HepG2 (cell line): ENCODE results near the gene R3HDM1. TPM values are rescaled to one million over a fixed set of nuclear protein-coding genes. Genes with fewer than 3 reads are reported as not detected.
A peak's percentile ranks its signal among the peaks of the same experiment; 100 is the strongest.

ENCODE experiments used
- ATAC-seq: fragments of 200-7000 bp; cut with Tn5 transposase; 3 replicates; pipeline ENCODE4 v1.9.1; 2020; ENCODE audit warnings: mild to moderate bottlenecking, moderate library complexity
- BruUV-seq: library from RNA; stranded (reverse); fragments of 400-500 nt; replicated peaks from 2 replicates; lab custom pipeline; 2021; lab: Mats Ljungman, UMichigan
- CTCF ChIA-PET: fragments of 300-600 bp; formaldehyde crosslinking; extraction: SDS; loops from one replicate; lab custom pipeline; 2021; ENCODE audit warnings: low total read pairs, inconsistent platforms, low intra/inter-chr PET ratio; lab: Yijun Ruan, JAX
- POLR2A ChIA-PET: fragments of 350-600 bp; sonication (Branson Sonifier 250); formaldehyde crosslinking; loops from one replicate; lab custom pipeline; 2020; ENCODE audit warnings: antibody characterized with exemption, inconsistent platforms; lab: Yijun Ruan, JAX
- DNase-seq: peaks from one replicate; pipeline ENCODE4 v3.0.0-alpha.2; 2015; ENCODE audit warnings: low spot score
- FAIRE-seq: peaks from 3 replicates; lab custom pipeline; 2011; peaks lifted over from hg19 to GRCh38; lab: Jason Lieb, UNC
- H2AFZ ChIP-seq: one replicate; pipeline ENCODE4 v1.6.1; 2011; ENCODE audit warnings: low read length, inconsistent platforms
- H3K27ac ChIP-seq: fragments of 300-600 bp; 3 replicates; pipeline ENCODE4 v1.8.0; 2011; ENCODE audit warnings: mixed run types, mild to moderate bottlenecking, mixed read lengths, low read length, inconsistent platforms; ENCODE audit not compliant: insufficient read depth; ENCODE audit errors: extremely low read length
- H3K27me3 ChIP-seq, 2 experiments: fragments of 200-600 bp in 1 of 2; 2 replicates in 1 of 2; 3 replicates in 1 of 2; pipeline versions ENCODE4 v1.6.0 to v1.8.0; 2011; ENCODE audit warnings: low read length in 2 of 2, mild to moderate bottlenecking in 2 of 2, moderate library complexity in 2 of 2, inconsistent platforms in 1 of 2; ENCODE audit not compliant: insufficient read depth in 2 of 2, control insufficient read depth in 1 of 2
- H3K36me3 ChIP-seq, 2 experiments: fragments of 200-600 bp in 1 of 2; replicated peaks in 1 of 2; 2 replicates in 1 of 2; 3 replicates in 1 of 2; pipeline versions ENCODE4 v1.5.1 to v1.8.0; 2011; ENCODE audit warnings: low read length in 2 of 2, inconsistent platforms in 1 of 2; ENCODE audit not compliant: insufficient read depth in 2 of 2, control insufficient read depth in 1 of 2
- H3K4me1 ChIP-seq: 2 replicates; pipeline ENCODE4 v1.5.1; 2012; ENCODE audit warnings: low read length, inconsistent platforms; ENCODE audit not compliant: insufficient read depth
- H3K4me2 ChIP-seq: 2 replicates; pipeline ENCODE4 v1.6.0; 2011; ENCODE audit warnings: low read depth, low read length, inconsistent platforms
- H3K4me3 ChIP-seq, 3 experiments: fragments of 200-600 bp in 1 of 3; sonication (generic), shearing (Covaris generic) in 1 of 3; replicated peaks in 1 of 3; 2 replicates each; pipeline ENCODE4 v1.5.1; 2011 to 2016; ENCODE audit warnings: low read length in 3 of 3, inconsistent platforms in 2 of 3, low read depth in 2 of 3, mild to moderate bottlenecking in 2 of 3, control low read depth in 1 of 3, mixed read lengths in 1 of 3; ENCODE audit not compliant: insufficient read depth in 1 of 3
- H3K79me2 ChIP-seq: one replicate; pipeline ENCODE4 v1.6.1; 2011; ENCODE audit warnings: low read length, inconsistent platforms; ENCODE audit not compliant: insufficient read depth
- H3K9ac ChIP-seq: 2 replicates; pipeline ENCODE4 v1.6.0; 2011; ENCODE audit warnings: mild to moderate bottlenecking, low read depth, low read length, inconsistent platforms; ENCODE audit not compliant: insufficient read depth
- H3K9me3 ChIP-seq: 2 replicates; pipeline ENCODE4 v1.5.1; 2012; ENCODE audit warnings: mild to moderate bottlenecking, low read length
- H4K20me1 ChIP-seq: 2 replicates; pipeline ENCODE4 v1.6.0; 2011; ENCODE audit warnings: inconsistent platforms, mild to moderate bottlenecking, low read length, moderate library complexity; ENCODE audit not compliant: insufficient read depth
- E2F1 ChIP-seq: sonication (generic); formaldehyde crosslinking; IDR thresholded peaks from 2 replicates; pipeline ENCODE4 v1.5.0; 2020; ENCODE audit warnings: missing genetic modification reagents
- FOXA1 ChIP-seq, 2 experiments: fragments of 450-650 bp in 1 of 2; sonication (generic) in 1 of 2; formaldehyde crosslinking in 1 of 2; IDR thresholded peaks; 2 replicates each; pipeline versions ENCODE4 v1.4.0 to v1.6.1; 2016 to 2020; ENCODE audit warnings: missing genetic modification reagents in 1 of 2
- FOXP1 ChIP-seq, 2 experiments: fragments of 450-650 bp in 1 of 2; IDR thresholded peaks; 2 replicates each; pipeline ENCODE4 v1.6.1; 2017 to 2018; ENCODE audit warnings: antibody characterized with exemption in 1 of 2
- HOMEZ ChIP-seq: IDR thresholded peaks from 2 replicates; pipeline ENCODE4 v1.6.1; 2016; ENCODE audit warnings: low read depth
- JUND ChIP-seq: sonication (generic); formaldehyde crosslinking; IDR thresholded peaks from 2 replicates; pipeline ENCODE4 v1.8.0; 2022; ENCODE audit warnings: mild to moderate bottlenecking, missing genetic modification reagents
- MAFF ChIP-seq: IDR thresholded peaks from 2 replicates; pipeline ENCODE4 v1.6.1; 2011; ENCODE audit warnings: low read depth, low read length, improper control_type of control experiment
- NBN ChIP-seq: fragments of 450-650 bp; conservative IDR thresholded peaks from 2 replicates; pipeline ENCODE4 v1.6.1; 2017
- NFE2 ChIP-seq: sonication (generic); formaldehyde crosslinking; IDR thresholded peaks from 2 replicates; pipeline ENCODE4 v1.4.0; 2020; ENCODE audit warnings: missing genetic modification reagents
- RFX1 ChIP-seq: fragments of 450-650 bp; IDR thresholded peaks from 2 replicates; pipeline ENCODE4 v1.6.1; 2017
- TRAFD1 ChIP-seq: sonication (generic); formaldehyde crosslinking; IDR thresholded peaks from 2 replicates; pipeline ENCODE4 v1.5.1; 2020; ENCODE audit warnings: missing genetic modification reagents, mild to moderate bottlenecking, borderline replicate concordance
- ZHX2 ChIP-seq, 2 experiments: sonication (generic) in 1 of 2; formaldehyde crosslinking in 1 of 2; IDR thresholded peaks; 2 replicates each; pipeline versions ENCODE4 v1.6.1 to v1.9.0; 2014 to 2022; ENCODE audit warnings: antibody characterized with exemption in 1 of 2, borderline replicate concordance in 1 of 2, inconsistent platforms in 1 of 2, low read depth in 1 of 2, missing genetic modification reagents in 1 of 2
- ZNF564 ChIP-seq: sonication (generic); formaldehyde crosslinking; IDR thresholded peaks from 2 replicates; pipeline ENCODE4 v1.8.1; 2023; ENCODE audit warnings: mild to moderate bottlenecking, missing genetic modification reagents
- ZNF644 ChIP-seq: IDR thresholded peaks from 2 replicates; pipeline ENCODE4 v1.6.1; 2016; ENCODE audit warnings: low read depth
- WGBS: methylation state at CpG from one replicate; pipeline ENCODE4 v1.1.6; 2017; ENCODE audit warnings: low lambda C conversion rate; 5-methylcytosine and 5-hydroxymethylcytosine counted together
- in situ Hi-C: cut with HindIII; loops from 2 replicates; pipeline ENCODE4 v1.10.0; 2017; ENCODE audit warnings: low pct_unique_long_range_greater_than_20kb; ENCODE audit not compliant: extremely low pct_ligation_motif_present
- intact Hi-C: fragments of 100-400 bp; cut with micrococcal nuclease; formaldehyde crosslinking; loops from one replicate; pipeline ENCODE4 v1.10.0; 2022; ENCODE audit not compliant: unreplicated experiment
- polyA plus RNA-seq, 8 experiments: library from polyadenylated mRNA; depleted of rRNA in 3 of 8; stranded (reverse) in 7 of 8; unstranded in 1 of 8; fragments of >200 nt; fragmentation: Illumina TruSeq in 4 of 8; extraction: Trizol in 4 of 8; gene quantifications; 2 replicates each; pipeline versions ENCODE4 v1.2.1 to v1.2.3, GENCODE V29; 2011 to 2016; ENCODE audit warnings: low read depth in 4 of 8, missing spikeins in 1 of 8, mixed read lengths in 1 of 8; ENCODE audit not compliant: insufficient read depth in 1 of 8
- total RNA-seq, 5 experiments: library from RNA; depleted of rRNA; stranded (reverse); fragments of >200 nt; fragmentation: Illumina TruSeq; extraction: Trizol; gene quantifications; 2 replicates each; pipeline ENCODE4 v1.2.3, GENCODE V29; 2016; ENCODE audit warnings: low read depth in 1 of 5

The R3HDM1 gene
- total and polyA plus RNA-seq, 2 of the 13 experiments (the other 11 are each of a cell fraction or from before 2014, with no cell fraction given), result 15.7 to 54.3 TPM

GRCh38 chr2:135512099-135512498, 19.2 kb upstream of the R3HDM1 start:
- DNase-seq (peak; percentile 66), ATAC-seq (peak; percentile 75), FAIRE-seq (no peak)
- Histone ChIP-seq H3K4me1 (peaks cover 23% of the 10 kb centered on the region), H3K9me3 (peaks cover 24% of the 10 kb centered on the region; the same call in 1 of the 2 replicates), H3K9ac (no peak overlapping the region), H3K79me2 (peaks cover 8% of the 10 kb centered on the region), H2AFZ (no peak overlapping the region), H4K20me1 (no peaks in the 10 kb centered on the region), H3K4me2 (no peak overlapping the region), H3K27ac (no peak overlapping the region), H3K4me3 (no peak overlapping the region), H3K27me3 (no peaks in the 10 kb centered on the region), H3K36me3 (no peaks in the 10 kb centered on the region; a peak in 1 of 5 replicates)
- WGBS, result 86% methylated on average over 2 of the region's 2 CpGs
- no TSS peak for BruUV-seq
- in situ Hi-C loops, result no loop called here
- POLR2A ChIA-PET, result interaction anchor here (2.4 kb wide), 1 partner anchor 19 kb away, joined by 6 read pairs; the partner anchor contains the start of genes R3HDM1 and ZRANB3
- intact Hi-C loops, result no loop called here
- CTCF ChIA-PET, result no interaction called here
- TF ChIP-seq E2F1 (CRISPR knock-in tag), result no peak
- no peak for TF ChIP-seq FOXP1 (IDR thresholded peaks at IDR 0.05)
- TF ChIP-seq FOXP1 (CRISPR knock-in tag; IDR thresholded peaks at IDR 0.05), result no peak
- TF ChIP-seq FOXA1 (IDR thresholded peaks at IDR 0.05), result no peak
- peak; percentile 66 for TF ChIP-seq FOXA1 (CRISPR knock-in tag; IDR thresholded peaks at IDR 0.05)
- no peak for TF ChIP-seq RFX1
- TF ChIP-seq ZHX2 (IDR thresholded peaks at IDR 0.05; ENCODE audit: low read depth), result no peak
- no peak for TF ChIP-seq ZHX2 (CRISPR knock-in tag; IDR thresholded peaks at IDR 0.05; ENCODE audit: borderline replicate concordance)
- no peak for TF ChIP-seq ZNF564 (CRISPR knock-in tag)
- peak; percentile 20; the same call in 1 of the 2 replicates for TF ChIP-seq HOMEZ (CRISPR knock-in tag)
- TF ChIP-seq NFE2 (CRISPR knock-in tag), result peak; percentile 52; the same call in 1 of the 2 replicates
- no peak for TF ChIP-seq TRAFD1 (CRISPR knock-in tag)
- TF ChIP-seq JUND (CRISPR knock-in tag), result no peak
- TF ChIP-seq NBN, result no peak
- 0 out of 2 replicates have a peak, but pooled peaks have one; percentile 24 for TF ChIP-seq MAFF
- peak; percentile 16; the same call in 1 of the 2 replicates for TF ChIP-seq ZNF644 (CRISPR knock-in tag)
